Panc1 (cell line): ENCODE data around the gene GPR157.

Source experiments
- CTCF ChIP-seq: fragments of 450-650 bp; IDR thresholded peaks from 2 replicates; pipeline ENCODE4 v1.5.1; 2017; ENCODE audit warnings: mild to moderate bottlenecking
- POLR2AphosphoS5 ChIP-seq: IDR thresholded peaks from 2 replicates; pipeline ENCODE4 v1.6.1; 2012; ENCODE audit warnings: mild to moderate bottlenecking, low read depth, low read length, moderate library complexity
- REST ChIP-seq, 2 experiments: IDR thresholded peaks; 2 replicates each; pipeline ENCODE4 v1.6.1; 2011 to 2012; ENCODE audit warnings: low read depth in 2 of 2, control low read depth in 1 of 2, low read length in 1 of 2, mild to moderate bottlenecking in 1 of 2, moderate library complexity in 1 of 2; ENCODE audit not compliant: insufficient read depth in 1 of 2
- SIN3A ChIP-seq: IDR thresholded peaks from 2 replicates; pipeline ENCODE4 v1.6.1; 2012; ENCODE audit warnings: low read depth, mild to moderate bottlenecking, low read length, moderate library complexity, borderline replicate concordance; ENCODE audit not compliant: insufficient read depth
- TCF7L2 ChIP-seq: IDR thresholded peaks from 2 replicates; pipeline ENCODE4 v1.6.1; 2011; ENCODE audit warnings: mild to moderate bottlenecking, low read depth, low read length, inconsistent platforms

DNA sequence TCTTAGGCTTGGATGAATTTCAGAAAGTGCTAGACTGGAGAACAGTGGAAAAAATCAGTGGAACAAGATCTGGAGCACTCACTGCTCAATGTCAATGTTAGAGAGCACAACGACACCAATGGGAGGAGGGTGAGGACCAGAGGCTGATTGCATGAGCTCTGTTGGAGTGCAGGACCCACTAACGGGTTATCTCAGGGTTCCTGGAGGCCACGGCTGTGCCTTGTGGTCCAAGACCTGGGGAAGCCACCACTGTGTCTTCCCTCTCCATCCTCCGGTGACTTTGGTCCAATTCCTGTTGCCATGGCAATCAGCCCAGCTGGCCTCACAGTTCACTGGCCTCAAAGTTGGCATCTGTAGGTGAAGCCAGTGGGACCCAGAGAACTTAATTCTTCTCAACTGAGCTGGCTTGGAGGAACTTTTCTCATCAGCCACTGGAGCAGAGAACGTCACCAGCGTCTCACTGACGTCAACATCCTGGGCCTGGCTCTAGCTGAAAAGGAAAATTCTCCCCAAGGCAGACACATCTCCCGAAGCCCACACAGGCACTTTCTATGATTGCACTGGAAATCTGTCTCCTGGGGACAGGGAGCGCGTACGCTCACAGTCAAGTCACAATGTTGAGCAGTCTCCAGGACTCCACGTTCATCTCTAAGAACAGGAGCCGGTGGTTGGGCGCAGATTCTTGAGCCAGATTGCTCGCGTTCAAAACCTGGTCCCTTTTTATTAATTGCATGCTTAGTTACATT lies 21.9 kb upstream of the GPR157 start:
- no peak for TF ChIP-seq CTCF
- no peak for TF ChIP-seq REST (IDR thresholded peaks at IDR 0.05; ENCODE audit: insufficient read depth in 1 of 2, low read depth in 2 of 2, low read length in 1 of 2)
- TF ChIP-seq POLR2AphosphoS5, result no peak
- TF ChIP-seq SIN3A, result no peak
- no peak for TF ChIP-seq TCF7L2
